ENCODE data around the gene NFS1.
"Not testable (repeated sequence)": the region's sequence is repeated elsewhere in the genome, so short reads cannot be mapped to it uniquely, and the experiment has no call there.

DNA sequence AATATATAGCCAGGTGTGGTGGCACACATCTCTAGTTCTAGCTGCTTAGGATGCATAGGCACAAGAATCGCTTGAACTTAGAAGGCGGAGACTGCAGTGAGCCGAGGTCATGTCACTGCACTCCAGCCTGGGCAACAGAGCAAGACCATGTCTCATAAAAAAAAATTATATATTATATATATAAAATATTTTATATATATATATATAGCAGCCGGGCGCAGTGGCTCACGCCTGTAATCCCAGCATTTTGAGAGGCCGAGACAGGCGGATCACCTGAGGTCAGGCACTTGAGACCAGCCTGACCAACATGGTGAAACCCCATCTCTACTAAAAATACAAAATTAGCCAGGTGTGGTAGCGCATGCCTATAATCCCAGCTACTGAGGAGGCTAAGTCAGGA, 13.8 kb downstream of the NFS1 start:
- TF ChIP-seq POLR2A (IDR thresholded peaks at IDR 0.05): not testable (repeated sequence)
- TF ChIP-seq, protein P1, sequence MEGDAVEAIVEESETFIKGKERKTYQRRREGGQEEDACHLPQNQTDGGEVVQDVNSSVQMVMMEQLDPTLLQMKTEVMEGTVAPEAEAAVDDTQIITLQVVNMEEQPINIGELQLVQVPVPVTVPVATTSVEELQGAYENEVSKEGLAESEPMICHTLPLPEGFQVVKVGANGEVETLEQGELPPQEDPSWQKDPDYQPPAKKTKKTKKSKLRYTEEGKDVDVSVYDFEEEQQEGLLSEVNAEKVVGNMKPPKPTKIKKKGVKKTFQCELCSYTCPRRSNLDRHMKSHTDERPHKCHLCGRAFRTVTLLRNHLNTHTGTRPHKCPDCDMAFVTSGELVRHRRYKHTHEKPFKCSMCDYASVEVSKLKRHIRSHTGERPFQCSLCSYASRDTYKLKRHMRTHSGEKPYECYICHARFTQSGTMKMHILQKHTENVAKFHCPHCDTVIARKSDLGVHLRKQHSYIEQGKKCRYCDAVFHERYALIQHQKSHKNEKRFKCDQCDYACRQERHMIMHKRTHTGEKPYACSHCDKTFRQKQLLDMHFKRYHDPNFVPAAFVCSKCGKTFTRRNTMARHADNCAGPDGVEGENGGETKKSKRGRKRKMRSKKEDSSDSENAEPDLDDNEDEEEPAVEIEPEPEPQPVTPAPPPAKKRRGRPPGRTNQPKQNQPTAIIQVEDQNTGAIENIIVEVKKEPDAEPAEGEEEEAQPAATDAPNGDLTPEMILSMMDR (IDR thresholded peaks at IDR 0.05): not testable (repeated sequence)

All from prostate gland (tissue), 2 donors.